Measurements from ENCODE around the gene GJA10.

Gene GJA10

DNA sequence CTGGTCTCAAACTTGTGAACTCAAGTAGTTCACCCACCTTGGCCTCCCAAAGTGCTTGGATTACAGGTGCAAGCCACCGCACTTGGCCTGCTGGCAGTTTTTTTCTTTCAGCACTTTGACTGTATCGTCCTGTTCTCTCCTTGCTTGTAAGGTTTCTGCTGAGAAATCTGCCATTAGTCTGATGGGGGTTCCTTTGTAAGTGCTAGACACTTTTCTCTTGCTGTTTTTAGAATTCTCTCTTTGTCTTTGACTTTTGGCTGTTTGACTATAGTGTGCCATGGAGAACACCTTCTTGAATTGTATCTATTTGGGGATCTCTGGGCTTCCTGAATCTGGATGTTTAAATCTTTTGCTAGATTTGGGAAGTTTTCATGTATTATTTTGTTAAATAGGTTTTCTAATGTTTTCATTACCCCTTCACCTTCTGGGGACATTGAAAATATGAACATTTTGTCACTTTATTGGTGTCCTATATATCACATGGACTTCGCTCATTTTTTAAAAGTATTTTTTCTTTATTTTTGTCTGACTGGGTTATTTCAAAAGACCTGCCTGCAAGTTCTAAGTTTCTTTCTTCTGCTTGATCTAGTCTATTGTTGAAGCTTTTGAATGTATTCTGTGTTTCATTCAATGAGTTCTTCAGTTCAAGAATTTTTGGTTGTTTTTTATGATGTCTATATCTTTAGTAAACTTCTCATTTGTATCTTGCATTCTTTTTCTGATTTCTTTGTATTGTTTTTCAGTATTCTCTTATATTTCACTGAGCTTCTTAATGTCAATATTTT lies 22.1 kb downstream of the GJA10 start:
- H3K4me3 ChIP-seq (ENCODE audit: low read depth, low read length), result no peak overlapping the region
- no peak for DNase-seq (ENCODE audit: low read depth)

DNA sequence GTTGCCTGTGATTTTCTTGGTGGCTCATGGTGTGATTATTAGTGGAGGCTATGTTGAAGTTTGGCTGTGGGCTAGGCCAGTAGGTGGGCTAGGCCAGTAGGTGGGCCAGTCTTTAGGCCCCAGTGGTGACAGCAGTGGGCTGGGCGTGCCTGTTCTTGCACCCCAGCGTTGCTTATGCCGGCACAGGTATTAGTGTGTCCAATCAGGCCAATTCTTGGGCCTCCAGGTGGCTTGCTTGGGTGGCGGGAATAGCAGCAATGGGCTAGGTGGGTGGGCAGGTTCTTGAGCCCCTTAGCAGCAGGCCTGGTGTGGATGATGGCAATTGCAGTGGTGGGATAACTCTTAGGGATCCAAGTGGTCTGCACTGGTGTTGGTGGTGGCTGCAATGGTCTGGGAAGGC lies 22.9 kb downstream of the GJA10 start:
- H3K4me3 ChIP-seq (ENCODE audit: low read depth, low read length), result no peak overlapping the region
- DNase-seq (ENCODE audit: low read depth), result no peak

DNA sequence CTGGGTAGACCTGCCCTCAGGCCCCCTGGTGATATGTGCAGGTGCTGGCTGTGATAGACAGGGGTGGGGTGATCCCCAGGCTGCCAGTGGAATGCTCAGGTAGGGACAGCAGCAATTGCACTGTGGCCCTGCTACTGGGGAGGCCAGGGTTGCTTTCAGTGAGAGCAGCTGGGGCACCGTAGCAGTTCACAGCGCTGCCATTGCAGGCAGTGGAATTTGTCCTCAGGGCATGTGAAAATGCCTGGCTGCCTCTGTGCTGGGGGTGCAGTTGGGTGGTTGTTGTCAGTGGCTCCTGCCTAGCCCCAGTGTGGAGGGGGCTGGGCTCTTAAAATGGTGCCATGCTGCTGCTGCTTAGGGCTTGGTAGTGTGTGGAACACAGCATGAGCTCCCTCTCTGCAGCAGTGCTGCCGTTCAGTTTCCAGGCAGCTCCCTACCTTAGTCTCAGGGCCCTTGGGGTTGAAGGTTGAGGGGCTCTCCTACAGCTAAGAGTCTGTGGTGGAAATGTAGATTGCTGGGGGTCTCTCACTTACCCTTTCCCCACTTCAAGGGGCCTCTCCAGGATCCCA lies 23.6 kb downstream of the GJA10 start:
- no peak for DNase-seq (ENCODE audit: low read depth)
- no peak overlapping the region for H3K4me3 ChIP-seq (ENCODE audit: low read depth, low read length)

DNA sequence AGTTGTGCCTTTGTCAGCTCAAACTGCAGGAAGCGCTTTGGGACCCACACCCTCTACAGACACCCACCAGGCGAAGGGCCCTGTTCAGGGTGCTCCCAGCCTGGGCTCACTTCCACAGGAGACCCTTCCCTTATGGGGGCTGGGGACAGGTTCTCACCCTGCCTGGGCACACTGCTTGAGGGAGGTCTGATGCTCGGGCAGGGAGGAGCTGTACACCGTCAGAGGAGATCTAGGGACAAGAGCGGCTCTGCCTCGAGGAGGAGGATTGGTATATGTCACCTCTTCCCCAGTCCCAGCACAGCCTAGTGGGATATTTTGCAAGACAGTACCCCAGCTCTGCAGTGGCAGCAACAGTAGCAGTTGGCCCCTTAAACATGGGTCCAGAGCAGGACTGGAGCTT lies 26.9 kb downstream of the GJA10 start:
- DNase-seq (ENCODE audit: low read depth), result no peak
- H3K4me3 ChIP-seq (ENCODE audit: low read depth, low read length), result no peak overlapping the region

DNA sequence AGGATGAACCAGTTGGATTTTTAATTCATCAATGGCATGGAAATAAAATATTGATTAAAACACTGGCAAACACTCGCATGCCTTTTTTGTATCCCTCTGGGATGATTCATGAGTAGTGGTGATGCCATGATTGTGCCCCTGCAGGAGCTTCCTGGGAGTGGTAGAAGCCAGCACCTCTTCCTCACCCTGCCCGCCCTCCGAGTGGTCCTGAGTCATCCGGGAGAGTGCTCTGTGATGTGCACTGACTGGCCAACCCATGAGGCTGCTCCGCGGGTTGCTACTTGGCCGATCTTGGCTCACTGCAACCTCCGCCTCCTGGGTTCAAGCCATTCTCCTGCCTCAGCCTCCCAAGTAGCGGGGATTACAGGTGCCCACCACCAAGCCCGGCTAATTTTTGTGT lies 27.4 kb downstream of the GJA10 start:
- no peak overlapping the region for H3K4me3 ChIP-seq (ENCODE audit: low read depth, low read length)
- no peak for DNase-seq (ENCODE audit: low read depth)

DNA sequence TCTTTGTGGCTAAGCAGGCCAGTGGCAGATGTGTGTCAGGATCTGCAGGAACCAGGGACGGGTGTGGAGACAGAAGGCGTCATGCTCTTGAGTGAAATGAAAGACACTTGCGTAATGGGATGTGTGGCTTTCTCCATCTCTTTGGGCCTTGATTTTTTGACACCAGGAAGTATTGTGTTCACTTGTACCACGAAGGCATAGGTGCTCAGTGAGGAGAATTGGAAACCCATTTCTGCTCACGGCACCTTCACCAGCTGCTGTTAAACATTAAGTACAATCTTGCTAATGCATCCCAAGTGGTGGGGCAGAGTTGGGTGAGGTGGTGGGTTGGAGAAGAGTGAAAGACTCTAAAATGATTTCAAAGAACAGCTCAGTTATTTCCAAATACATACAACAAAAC lies 30.0 kb downstream of the GJA10 start:
- DNase-seq (ENCODE audit: low read depth), result no peak
- H3K4me3 ChIP-seq (ENCODE audit: low read depth, low read length), result no peak overlapping the region

DNA sequence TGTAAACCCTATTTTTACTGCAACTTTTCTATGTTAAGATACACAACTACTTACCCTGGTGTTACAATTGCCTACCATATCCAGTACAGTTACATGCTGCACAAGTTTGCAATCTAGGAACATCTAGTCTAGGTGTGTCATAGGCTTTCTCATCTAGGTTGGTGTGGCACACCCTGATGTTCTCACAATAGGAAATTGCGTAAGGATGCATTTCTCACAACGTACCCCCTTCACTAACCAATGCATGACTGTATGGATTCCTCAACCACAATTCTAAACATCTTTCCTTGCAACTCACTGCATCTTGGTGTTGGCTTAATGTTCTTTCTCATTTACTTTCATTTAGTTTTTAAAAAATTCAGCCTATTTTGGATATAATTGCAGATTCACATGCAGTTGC lies 31.6 kb downstream of the GJA10 start:
- peak; percentile 14 for DNase-seq (ENCODE audit: low read depth)

DNA sequence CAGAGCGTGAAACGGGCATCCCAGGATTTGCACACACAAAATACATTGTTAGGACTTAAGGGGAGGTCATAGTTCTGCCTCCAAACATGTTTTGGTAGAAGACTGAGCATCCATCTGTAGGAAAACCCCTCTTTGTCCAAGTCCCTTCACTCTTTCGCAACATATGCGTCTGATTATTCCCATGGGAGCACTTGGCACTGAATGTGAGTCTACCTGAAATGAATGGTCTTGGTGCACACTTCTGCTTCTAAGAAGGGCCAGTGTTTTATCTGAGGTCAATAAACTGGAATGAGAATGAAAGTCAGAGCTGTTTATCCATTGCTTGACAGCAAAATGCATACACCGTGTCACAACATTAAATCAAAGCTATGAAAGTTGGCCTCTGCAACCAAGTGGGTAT lies 33.0 kb downstream of the GJA10 start:
- DNase-seq (ENCODE audit: low read depth), result no peak

More for the DNA sequence above, 31.6 kb downstream of the GJA10 start:
- no peak overlapping the region for H3K4me3 ChIP-seq (ENCODE audit: low read depth, low read length)

DNA sequence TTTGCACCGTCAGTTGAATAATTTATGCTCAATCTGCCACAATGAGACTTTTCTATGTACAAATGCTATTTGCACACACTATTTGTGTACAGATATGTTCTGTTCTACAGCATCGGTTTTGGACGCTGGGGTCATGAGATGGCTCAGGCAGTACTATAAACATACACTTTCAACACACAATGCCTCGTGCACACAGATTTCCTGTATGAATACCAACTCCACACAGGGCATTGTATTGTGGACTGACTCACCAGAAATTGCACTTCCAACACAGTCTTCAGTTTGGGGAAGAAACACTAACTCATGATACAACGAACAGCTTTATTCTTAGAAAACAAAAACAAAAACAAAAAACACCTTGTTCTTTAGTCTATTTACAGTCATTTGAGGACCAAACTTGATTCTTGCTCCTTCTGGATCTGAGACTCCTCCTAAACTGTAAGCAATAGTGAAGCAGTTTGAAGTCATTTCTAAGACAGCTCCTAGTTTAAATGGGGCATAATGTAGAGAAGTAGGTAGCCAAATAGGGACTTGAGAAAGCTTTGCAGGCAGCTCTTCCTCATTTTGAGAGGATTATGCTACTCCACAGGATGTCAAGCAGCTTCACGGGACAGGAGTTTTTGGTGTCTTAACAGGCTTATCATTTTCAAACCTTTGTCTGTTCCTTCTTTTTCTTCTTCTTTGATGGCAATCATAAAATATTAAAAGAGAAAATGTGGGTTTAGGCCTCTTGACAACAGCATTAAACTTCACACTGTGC lies 33.7 kb downstream of the GJA10 start:
- no peak overlapping the region for H3K4me3 ChIP-seq (ENCODE audit: low read depth, low read length)
- DNase-seq (ENCODE audit: low read depth), result no peak

More for the DNA sequence above, 33.0 kb downstream of the GJA10 start:
- H3K4me3 ChIP-seq (ENCODE audit: low read depth, low read length), result no peak overlapping the region

DNA sequence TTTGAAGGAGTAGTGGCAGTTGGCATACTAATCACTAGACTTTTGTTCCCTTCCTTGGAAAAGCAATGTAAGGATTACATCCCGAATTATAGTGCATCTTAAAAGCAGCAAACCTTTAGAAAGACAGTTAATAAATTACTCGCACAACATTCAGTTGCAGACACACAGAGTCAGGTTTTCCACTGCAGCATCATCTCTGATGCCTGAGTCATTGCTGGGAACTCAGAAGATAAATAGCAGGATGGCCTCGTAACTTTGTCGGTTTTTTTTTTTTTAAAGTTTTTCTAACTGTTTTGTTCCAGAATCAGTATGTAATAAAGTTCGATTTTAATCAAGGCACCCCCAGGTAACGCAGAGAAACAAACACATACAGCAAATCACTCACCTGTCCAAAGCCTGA lies 34.3 kb downstream of the GJA10 start:
- H3K4me3 ChIP-seq (ENCODE audit: low read depth, low read length), result no peak overlapping the region
- DNase-seq (ENCODE audit: low read depth), result no peak

DNA sequence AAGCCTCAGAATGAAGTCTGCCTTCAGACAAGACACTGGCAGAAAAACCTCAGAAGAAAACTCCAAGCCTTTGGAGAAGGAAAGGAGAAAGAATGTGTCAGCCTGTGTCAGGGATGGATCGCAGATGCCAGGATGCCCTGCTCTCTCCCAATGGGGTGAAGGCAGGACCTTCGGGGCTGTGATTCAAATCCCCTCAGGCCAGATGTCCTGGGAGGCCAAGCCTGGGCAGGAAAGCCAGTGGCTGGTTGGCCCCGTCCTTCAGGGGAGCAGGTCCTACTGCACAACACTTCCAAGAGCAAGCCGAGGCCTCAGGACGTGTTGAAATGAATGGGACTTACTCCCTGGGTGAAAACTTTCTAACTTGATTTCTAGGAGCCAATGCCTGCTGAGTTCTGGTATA lies 36.5 kb downstream of the GJA10 start:
- no peak overlapping the region for H3K4me3 ChIP-seq (ENCODE audit: low read depth, low read length)
- DNase-seq (ENCODE audit: low read depth), result no peak

DNA sequence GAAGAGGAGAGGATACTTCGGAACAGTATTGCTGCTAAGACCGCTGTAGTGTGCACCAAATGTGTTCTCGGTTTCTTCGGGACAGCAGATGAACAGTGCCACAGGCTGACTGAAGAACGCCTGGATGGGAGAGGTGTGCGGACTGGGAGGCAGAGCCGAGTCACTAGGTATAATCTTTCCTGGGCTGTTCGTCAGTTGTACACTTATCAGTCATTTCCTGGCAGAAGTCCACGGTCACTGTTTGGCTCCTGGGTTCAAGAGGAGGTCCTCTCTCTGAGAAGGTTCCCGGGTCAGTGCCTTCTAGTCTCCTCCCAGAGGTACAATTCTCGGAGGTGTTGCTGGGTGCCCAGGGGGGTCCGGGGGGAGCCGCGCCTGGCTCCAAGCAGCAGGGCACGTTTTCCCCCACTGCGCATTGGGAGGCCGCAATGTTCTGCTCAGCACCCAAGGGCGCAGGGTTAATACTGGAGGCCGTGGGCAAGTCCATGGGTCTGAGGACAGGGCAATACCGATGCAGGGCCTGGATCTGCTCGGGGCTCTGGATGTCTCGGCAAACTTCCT lies 38.1 kb downstream of the GJA10 start:
- no peak for DNase-seq (ENCODE audit: low read depth)
- H3K4me3 ChIP-seq (ENCODE audit: low read depth, low read length), result no peak overlapping the region

DNA sequence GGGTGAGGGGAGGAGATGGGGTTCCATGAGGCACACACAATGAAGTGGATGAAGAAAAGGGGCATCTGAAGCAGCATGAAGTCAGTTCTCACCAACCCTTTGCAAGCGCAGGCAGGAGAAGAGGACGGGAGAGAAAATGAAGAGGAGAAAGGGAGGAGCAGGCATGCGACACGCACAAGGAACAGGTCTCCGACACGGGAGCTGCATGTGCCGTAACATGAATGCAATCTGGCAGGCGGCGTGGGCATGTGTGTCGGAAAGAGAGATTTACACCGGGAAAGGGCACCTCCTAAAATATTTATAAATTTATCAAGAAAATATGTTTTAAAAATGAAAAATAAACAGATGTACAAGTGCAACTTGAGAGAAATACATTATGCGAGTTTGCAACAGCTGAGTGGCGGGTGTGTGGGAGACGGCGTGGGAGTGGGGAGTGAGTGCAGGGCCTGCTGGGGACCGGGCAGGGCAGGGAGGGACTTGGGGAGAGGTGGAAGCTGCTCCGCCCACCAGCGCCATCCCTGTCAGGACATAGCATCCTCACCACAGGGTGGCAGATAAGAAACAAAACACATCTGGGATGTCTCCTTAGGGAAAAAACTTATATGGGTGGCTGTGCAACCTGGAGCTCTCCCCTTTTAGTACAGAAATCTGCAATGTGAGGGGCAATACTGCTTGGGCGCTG lies 40.6 kb downstream of the GJA10 start:
- no peak overlapping the region for H3K4me3 ChIP-seq (ENCODE audit: low read depth, low read length)
- no peak for DNase-seq (ENCODE audit: low read depth)

DNA sequence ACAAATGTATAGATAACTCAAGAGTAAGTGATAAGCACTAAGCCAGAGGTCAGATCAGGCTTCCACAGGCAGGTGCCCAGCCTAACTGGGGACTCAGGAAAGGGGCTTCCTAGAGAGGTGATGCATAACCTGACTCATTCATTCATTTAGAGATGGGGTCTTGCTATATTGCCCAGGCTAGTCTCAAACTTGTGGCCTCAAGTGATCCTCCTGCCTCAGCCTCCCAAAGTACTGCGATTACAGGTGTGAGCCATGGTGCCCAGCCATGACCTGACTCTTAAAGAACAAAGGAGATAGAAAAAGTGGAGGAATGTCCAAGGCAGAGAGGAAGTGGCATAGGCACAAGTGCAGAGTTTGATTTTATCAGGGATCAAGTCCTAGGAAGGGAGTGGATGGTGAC lies 41.9 kb downstream of the GJA10 start:
- H3K4me3 ChIP-seq (ENCODE audit: low read depth, low read length), result no peak overlapping the region
- DNase-seq (ENCODE audit: low read depth), result no peak

DNA sequence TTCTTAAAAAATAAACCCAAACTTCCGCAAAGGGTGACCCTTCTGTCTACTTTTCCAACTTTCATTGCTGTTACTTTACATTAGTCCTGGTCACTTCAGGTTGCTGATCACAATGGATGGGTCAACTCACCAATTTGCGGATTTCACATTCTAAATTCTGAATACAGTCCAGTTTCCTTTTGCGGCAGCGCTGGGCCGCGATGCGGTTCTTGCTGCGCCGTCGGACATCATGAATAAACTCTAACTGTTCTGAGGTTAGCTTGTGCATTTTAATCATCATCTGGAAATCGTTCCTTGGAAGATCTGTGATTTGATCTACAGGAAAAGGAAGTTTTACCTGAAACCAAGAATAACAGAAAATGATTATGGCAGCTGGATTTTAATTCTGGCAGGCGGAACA lies 43.7 kb downstream of the GJA10 start:
- no peak overlapping the region for H3K4me3 ChIP-seq (ENCODE audit: low read depth, low read length)
- DNase-seq (ENCODE audit: low read depth), result no peak

DNA sequence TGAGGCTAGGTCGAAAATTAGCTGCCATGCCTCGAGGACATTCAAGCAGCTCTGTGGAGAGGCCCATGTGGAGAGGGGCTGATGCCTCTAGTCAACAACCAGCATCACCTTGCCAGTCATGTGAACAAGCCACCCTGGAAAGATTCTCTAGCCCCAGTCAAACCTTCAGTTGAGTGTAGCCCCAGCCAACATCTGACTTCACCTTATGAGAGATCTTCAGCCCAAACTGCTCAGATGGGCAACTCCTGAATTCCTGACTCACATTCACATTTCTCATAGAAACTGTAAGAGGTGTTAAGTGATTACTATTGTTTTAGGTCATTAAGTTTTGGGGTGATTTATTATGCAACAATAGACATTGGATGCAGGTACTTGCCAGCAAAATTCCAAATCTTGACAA lies 44.9 kb downstream of the GJA10 start:
- H3K4me3 ChIP-seq (ENCODE audit: low read depth, low read length), result no peak overlapping the region
- DNase-seq (ENCODE audit: low read depth), result no peak

DNA sequence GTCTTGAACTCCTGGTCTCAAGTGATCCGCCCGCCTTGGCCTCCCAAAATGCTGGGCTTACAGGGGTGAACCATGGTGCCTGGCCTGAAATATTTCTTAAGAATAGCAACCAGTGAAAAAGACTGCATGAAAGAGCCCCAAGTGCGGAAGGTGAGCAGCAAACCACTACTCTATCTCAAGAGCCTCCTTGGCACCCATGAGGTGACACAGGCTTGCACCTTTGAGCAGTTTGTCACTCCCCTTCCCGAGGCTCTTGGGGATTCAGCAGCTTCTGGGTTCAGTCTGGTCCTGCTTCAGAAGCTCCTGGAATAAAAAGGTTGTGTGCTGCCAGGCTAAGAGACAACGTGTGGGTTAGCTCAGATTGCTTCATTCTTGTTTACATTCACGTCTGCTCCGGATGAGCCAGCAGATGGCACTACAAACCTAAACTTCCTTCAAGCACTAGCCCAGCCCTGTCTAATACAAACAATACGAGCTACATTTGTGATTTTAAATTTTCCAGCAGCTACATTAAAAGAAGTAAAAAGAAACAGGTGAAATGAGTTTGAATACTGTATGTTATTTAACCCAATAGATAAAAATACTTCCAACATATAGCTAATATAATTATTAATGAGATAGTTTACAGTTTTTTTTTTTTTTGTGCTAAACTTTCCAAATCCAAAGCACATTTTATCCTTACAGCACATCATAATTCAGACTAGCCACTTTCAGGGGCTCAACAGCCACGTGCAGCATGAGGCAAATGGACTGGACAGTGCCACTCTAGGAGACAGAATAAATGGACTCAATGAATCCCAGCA lies 46.2 kb downstream of the GJA10 start:
- DNase-seq (ENCODE audit: low read depth), result peak; percentile 58
- H3K4me3 ChIP-seq (ENCODE audit: low read depth, low read length), result no peak overlapping the region

DNA sequence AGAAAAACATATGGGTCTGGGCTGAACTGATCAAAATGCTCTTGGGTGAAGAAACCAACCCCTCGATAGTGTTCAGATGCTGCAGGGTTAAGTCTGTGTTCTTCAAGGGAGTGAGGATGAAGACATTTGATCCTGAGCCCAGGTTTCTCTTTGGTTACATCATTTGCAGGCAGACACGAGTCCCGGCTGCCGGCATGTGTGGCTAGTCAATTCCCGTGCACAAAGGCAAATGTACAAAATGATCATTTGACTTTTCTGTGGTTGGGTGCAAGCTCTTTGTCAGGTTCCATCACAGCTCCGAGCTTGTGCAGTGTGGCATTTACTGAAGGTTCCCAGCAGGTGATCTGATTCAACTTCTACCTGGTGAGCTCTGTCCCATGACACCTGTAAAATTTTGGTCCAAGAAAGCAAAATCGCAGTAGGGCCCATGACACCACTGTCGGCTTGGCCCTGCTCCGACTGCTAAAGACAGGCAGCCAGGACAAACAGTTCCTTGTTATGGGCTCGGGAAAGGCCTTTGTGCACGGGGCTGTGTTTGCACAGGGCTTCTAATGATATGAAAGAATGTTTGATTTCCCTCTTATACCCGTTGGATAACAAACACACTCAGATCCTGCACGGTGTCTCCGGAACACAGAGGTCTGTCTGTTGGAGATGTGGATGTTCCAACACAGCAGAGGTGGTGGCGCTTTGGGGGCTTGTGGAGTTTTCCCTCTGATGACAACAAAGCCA lies 46.9 kb downstream of the GJA10 start:
- no peak for DNase-seq (ENCODE audit: low read depth)
- no peak overlapping the region for H3K4me3 ChIP-seq (ENCODE audit: low read depth, low read length)
